AML-193 (cell line): ENCODE measurements around the gene SPATS1.

Experiments used
- DNase-seq, 2 experiments: peaks; one replicate each; lab custom pipeline; 2025; lab: John Stamatoyannopoulos, UW

SPATS1 gene

GRCh38 chr6:44387346-44388134 lies 45.1 kb downstream of the SPATS1 start, which contains the start of gene CDC5L:
Gene CDC5L (plus strand): TSS chr6:44387706. CDS start chr6:44387824, 118 bp downstream.
- peak; percentile 100 for DNase-seq

- DNase-seq = peak; percentile 51 to 52
Measured at GRCh38 chr6:44388135-44388487, 45.7 kb downstream of the SPATS1 start.

GRCh38 chr6:44388887-44389286 lies 46.4 kb downstream of the SPATS1 start:
- no peak for DNase-seq

- DNase-seq = no peak
Measured at GRCh38 chr6:44390158-44390683, 47.8 kb downstream of the SPATS1 start.
